AG04450 (cell line): ENCODE data around the gene CHRNB2. TPM values are rescaled to one million over a fixed set of nuclear protein-coding genes. Genes with fewer than 3 reads are reported as not detected.

Experiments
- CTCF ChIA-PET: fragments of 300-600, 350-600 bp; formaldehyde crosslinking; extraction: SDS; loops from one replicate; lab custom pipeline; 2022; ENCODE audit warnings: antibody characterized with exemption, inconsistent platforms; lab: Charles Lee
- POLR2A ChIA-PET: fragments of 350-600 bp; formaldehyde crosslinking; extraction: SDS; loops from one replicate; lab custom pipeline; 2021; ENCODE audit warnings: antibody characterized with exemption, inconsistent platforms; lab: Yijun Ruan, JAX
- DNase-seq: peaks from one replicate; pipeline ENCODE4 v3.0.0-alpha.2; 2011; ENCODE audit warnings: low read depth, low spot score
- H3K27ac ChIP-seq: one replicate; pipeline ENCODE4 v1.5.1; 2012; ENCODE audit warnings: low read depth, low read length, control low read depth
- H3K27me3 ChIP-seq: one replicate; pipeline ENCODE4 v1.6.0; 2012; ENCODE audit warnings: low read length; ENCODE audit not compliant: control insufficient read depth, insufficient read depth
- H3K4me3 ChIP-seq: 2 replicates; pipeline ENCODE4 v1.5.1; 2011; ENCODE audit warnings: mild to moderate bottlenecking, low read depth, low read length, control low read depth
- H3K9me3 ChIP-seq: 2 replicates; pipeline ENCODE4 v1.5.1; 2012; ENCODE audit warnings: low read length; ENCODE audit not compliant: control insufficient read depth, insufficient read depth
- CTCF ChIP-seq: IDR thresholded peaks from 2 replicates; pipeline ENCODE4 v1.5.1; 2011; ENCODE audit warnings: low read depth, low read length, control low read depth, inconsistent platforms
- polyA plus RNA-seq: library from polyadenylated mRNA; depleted of rRNA; stranded (reverse); fragments of >200 nt; gene quantifications from 2 replicates; pipeline ENCODE4 v1.2.3, GENCODE V29; 2011

CHRNB2 gene
- polyA plus RNA-seq, 1 experiment = 0.06 TPM

- peak overlapping the region; percentile 25 for H3K27ac ChIP-seq
- POLR2A ChIA-PET = no interaction called here
Observed at GRCh38 chr1:154583773-154584172, 16.2 kb downstream of the CHRNB2 start.

GRCh38 chr1:154584267-154584994 lies 16.9 kb downstream of the CHRNB2 start:
- CTCF ChIA-PET = no interaction called here
- Histone ChIP-seq H3K27me3 (no peaks in the 10 kb centered on the region), H3K4me3 (no peak overlapping the region), H3K27ac (peak overlapping the region; percentile 25), H3K9me3 (no peaks in the 10 kb centered on the region)
- POLR2A ChIA-PET = no interaction called here
- no peak for TF ChIP-seq CTCF
- no peak for DNase-seq

More at GRCh38 chr1:154583773-154584172, 16.2 kb downstream of the CHRNB2 start:
- CTCF ChIA-PET = no interaction called here
- no peak for TF ChIP-seq CTCF
- H3K27me3 ChIP-seq = no peaks in the 10 kb centered on the region
- H3K9me3 ChIP-seq = no peaks in the 10 kb centered on the region
- DNase-seq = no peak
- no peak overlapping the region for H3K4me3 ChIP-seq

- CTCF ChIA-PET = no interaction called here
- no peaks in the 10 kb centered on the region for H3K27me3 ChIP-seq
- no peak for DNase-seq
- H3K4me3 ChIP-seq = no peak overlapping the region
- POLR2A ChIA-PET = no interaction called here
- no peaks in the 10 kb centered on the region for H3K9me3 ChIP-seq
- H3K27ac ChIP-seq = no peak overlapping the region
- TF ChIP-seq CTCF = no peak
Observed at GRCh38 chr1:154586231-154586630, 18.7 kb downstream of the CHRNB2 start.

- H3K27me3 ChIP-seq = no peaks in the 10 kb centered on the region
Observed at GRCh38 chr1:154586641-154587040, 19.1 kb downstream of the CHRNB2 start.

More at GRCh38 chr1:154586641-154587040, 19.1 kb downstream of the CHRNB2 start:
- TF ChIP-seq CTCF = no peak
- ChIA-PET CTCF (no interaction called here), POLR2A (no interaction called here)
- Histone ChIP-seq H3K27ac (no peak overlapping the region), H3K9me3 (no peaks in the 10 kb centered on the region), H3K4me3 (no peak overlapping the region)
- DNase-seq = no peak
